Measurements from ENCODE around the gene TTC17. TPM values are rescaled to one million over a fixed set of nuclear protein-coding genes. Genes with fewer than 3 reads are reported as not detected.

Gene TTC17
- total and polyA plus RNA-seq, 2 of the 4 experiments (the other 2 are of a cell fraction), result 56.3 to 61.3 TPM

DNA sequence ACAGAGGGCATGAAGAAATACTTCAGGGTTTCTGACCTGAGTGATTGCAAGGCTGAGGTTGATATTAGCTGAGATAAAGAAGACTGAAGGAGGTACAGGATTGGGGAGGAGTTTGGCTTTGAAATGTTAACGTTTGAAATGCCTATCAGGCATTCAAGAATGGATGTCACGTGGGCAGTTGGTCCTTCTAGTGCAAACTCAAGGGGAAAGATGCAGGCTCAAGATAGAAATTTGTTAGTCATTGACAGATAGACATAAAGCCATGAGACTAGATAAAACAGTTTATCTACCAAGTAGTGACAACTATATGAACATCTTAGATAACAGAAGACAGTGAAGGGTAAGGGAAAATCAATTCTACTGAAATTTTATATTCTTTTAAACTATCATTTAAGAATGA, 23.1 kb downstream of the TTC17 start:
- Histone ChIP-seq H3K4me2 (ENCODE audit: low read depth, low read length) (no peak overlapping the region), H2BK15ac (ENCODE audit: low read depth, low read length) (no peak overlapping the region), H3K9me1 (ENCODE audit: insufficient read depth, low read length) (0 out of 2 replicates have a peak, but pooled peaks cover 2% of the 10 kb centered on the region), H4K5ac (ENCODE audit: low read depth, low read length) (no peak overlapping the region), H3K9me3 (ENCODE audit: control insufficient read depth, insufficient read depth, low read length) (no peaks in the 10 kb centered on the region), H2BK5ac (ENCODE audit: low read depth, low read length, poor library complexity, severe bottlenecking) (no peak overlapping the region), H2AK5ac (ENCODE audit: low read depth, low read length) (no peak overlapping the region), H3K4me3 (ENCODE audit: insufficient read depth, low read depth, low read length) (no peak overlapping the region), H3K23ac (ENCODE audit: low read depth, low read length) (no peak overlapping the region), H3K79me1 (ENCODE audit: low read depth in 1 of 2, low read length in 2 of 2) (peaks cover 22 to 35% of the 10 kb centered on the region in 2 experiments), H2BK20ac (ENCODE audit: low read depth, low read length) (no peak overlapping the region), H2AFZ (replicated peaks; ENCODE audit: low read length, poor library complexity) (no peak overlapping the region), H4K91ac (ENCODE audit: insufficient read depth, low read depth, low read length) (no peak overlapping the region), H3K14ac (replicated peaks; ENCODE audit: low read depth, low read length) (no peak overlapping the region), H2BK120ac (ENCODE audit: low read depth, low read length) (no peak overlapping the region), H4K8ac (ENCODE audit: low read depth in 2 of 2, low read length in 2 of 2) (no peak overlapping the region), H3K4ac (ENCODE audit: low read depth, low read length) (no peak overlapping the region), H3K18ac (ENCODE audit: low read depth, low read length) (no peak overlapping the region), H3K27me3 (ENCODE audit: control insufficient read depth, insufficient read depth, low read length) (no peaks in the 10 kb centered on the region), H3K4me1 (ENCODE audit: control insufficient read depth, insufficient read depth, low read length) (no peaks in the 10 kb centered on the region), H2AK9ac (replicated peaks; ENCODE audit: low read depth, low read length, poor library complexity) (no peak overlapping the region), H4K20me1 (ENCODE audit: insufficient read depth, low read length) (peaks cover 4% of the 10 kb centered on the region; the same call in 1 of the 2 replicates), H3K56ac (ENCODE audit: extremely low read depth, insufficient read depth, low read length) (no peak overlapping the region), H3K27ac (ENCODE audit: insufficient read depth, low read length) (no peak overlapping the region), H3K36me3 (ENCODE audit: control insufficient read depth, insufficient read depth, low read length) (peaks cover 19% of the 10 kb centered on the region), H3K9ac (ENCODE audit: low read depth, low read length) (no peak overlapping the region)
- intact Hi-C loops (cut with micrococcal nuclease), result no loop called here
- in situ Hi-C loops (cut with MboI; ENCODE audit: low sequenced_read_pairs), result no loop called here
- ATAC-seq (ENCODE audit: low read depth) (no peak), DNase-seq (no peak)
- ChIA-PET POLR2A (ENCODE audit: unreplicated experiment) (interaction anchor here (1.0 kb wide), 1 partner anchor 16 kb away, joined by 5 read pairs; no protein-coding TSS in a partner anchor), CTCF (no interaction called here)
- no peak for TF ChIP-seq MXI1 (IDR thresholded peaks at IDR 0.05; ENCODE audit: borderline replicate concordance, low read depth, low read length)
- no peak for TF ChIP-seq MAFK (IDR thresholded peaks at IDR 0.05; ENCODE audit: low read depth, low read length)
- TF ChIP-seq POLR2A (IDR thresholded peaks at IDR 0.05; ENCODE audit: low read depth, low read length), result no peak
- no peak for TF ChIP-seq RAD21 (IDR thresholded peaks at IDR 0.05; ENCODE audit: low read length)
- no peak for TF ChIP-seq SMC3 (IDR thresholded peaks at IDR 0.05; ENCODE audit: low read depth, low read length)
- TF ChIP-seq CTCF (conservative IDR thresholded peaks at IDR 0.05; ENCODE audit: low read depth, low read length), result no peak
- no peak for TF ChIP-seq CEBPB (IDR thresholded peaks at IDR 0.05; ENCODE audit: low read depth, low read length)
- TF ChIP-seq RFX5 (IDR thresholded peaks at IDR 0.05; ENCODE audit: low read depth, low read length), result no peak
- TF ChIP-seq MAZ (IDR thresholded peaks at IDR 0.05; ENCODE audit: borderline replicate concordance, low read depth, low read length), result no peak
- no peak for TF ChIP-seq RCOR1 (IDR thresholded peaks at IDR 0.05; ENCODE audit: insufficient replicate concordance, low read length)
- no peak for TF ChIP-seq USF2 (IDR thresholded peaks at IDR 0.05; ENCODE audit: low read depth, low read length)
- TF ChIP-seq CHD1 (IDR thresholded peaks at IDR 0.05; ENCODE audit: low read depth, low read length), result no peak
- BruUV-seq (replicated peaks), result no TSS peak
- dilution Hi-C loops (cut with HindIII; ENCODE audit: low sequenced_read_pairs, unreplicated experiment), result no loop called here
- no CpG with 5 or more reads among the region's 2 CpGs for WGBS, 2 experiments (ENCODE audit: extremely low coverage in 2 of 2, insufficient read length in 1 of 2)
